AG08395 (cell line): ENCODE measurements around the gene CDA.
A peak's percentile ranks its signal among the peaks of the same experiment; 100 is the strongest.
"Not testable (repeated sequence)": the region's sequence is repeated elsewhere in the genome, so short reads cannot be mapped to it uniquely, and the experiment has no call there.

Source experiments
- DNase-seq: peaks from one replicate; pipeline ENCODE4 v3.0.0; 2012; ENCODE audit warnings: mixed read lengths, low spot score

Gene CDA

DNA sequence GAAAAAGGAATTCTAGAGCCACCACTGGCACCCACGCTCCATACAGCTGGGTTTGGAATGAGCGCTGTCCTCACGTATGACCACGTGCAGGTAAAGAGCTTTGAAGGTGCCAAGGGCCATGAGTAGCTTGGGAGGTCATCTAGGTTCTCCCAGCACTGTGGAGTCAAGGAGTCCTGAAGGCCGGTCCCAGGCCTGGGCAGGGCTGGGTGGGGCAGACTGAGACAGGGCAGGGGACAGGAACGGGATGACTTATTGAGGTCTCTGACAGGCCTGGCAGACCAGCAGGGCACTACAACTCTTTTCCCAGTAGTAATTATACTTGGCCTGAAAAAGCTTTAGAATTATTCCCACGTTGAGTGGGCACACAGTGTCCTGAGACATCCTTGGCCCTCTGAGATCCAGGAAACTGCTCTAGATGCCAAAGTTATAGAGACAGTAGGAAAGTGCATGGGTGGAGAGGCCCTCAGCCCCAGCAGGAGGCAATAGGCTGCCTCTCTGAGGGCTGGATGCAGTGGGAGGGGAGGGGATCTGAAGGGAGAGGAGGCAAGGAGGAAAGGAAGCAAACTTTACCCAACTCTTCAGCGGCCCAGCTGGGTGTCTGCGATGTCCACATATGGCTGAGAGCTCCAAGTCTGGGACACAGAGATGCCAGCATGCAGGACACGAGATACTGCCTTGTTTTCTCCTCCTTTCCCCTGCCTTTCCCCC is 1.8 kb upstream of the CDA start:
- DNase-seq: peak; percentile 27

DNA sequence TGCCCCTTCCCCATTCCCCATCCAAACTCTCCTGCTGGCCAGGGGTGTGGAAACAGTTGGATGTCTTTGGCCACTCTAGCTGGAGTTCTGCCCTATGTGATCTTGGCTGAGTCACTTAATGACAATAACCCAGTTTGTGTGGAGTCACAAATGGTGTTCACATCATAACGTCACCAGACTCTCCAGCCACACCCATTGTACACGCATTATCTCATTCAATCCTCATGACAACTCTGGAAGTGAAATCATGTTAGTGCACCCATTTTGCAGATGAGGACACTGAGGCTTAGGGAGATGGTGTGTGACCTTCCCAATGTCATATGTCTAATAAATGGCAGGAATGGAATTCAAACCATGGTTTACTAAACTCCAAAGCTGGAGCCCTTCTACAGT is 1.2 kb upstream of the CDA start:
- peak; percentile 58 for DNase-seq

DNA sequence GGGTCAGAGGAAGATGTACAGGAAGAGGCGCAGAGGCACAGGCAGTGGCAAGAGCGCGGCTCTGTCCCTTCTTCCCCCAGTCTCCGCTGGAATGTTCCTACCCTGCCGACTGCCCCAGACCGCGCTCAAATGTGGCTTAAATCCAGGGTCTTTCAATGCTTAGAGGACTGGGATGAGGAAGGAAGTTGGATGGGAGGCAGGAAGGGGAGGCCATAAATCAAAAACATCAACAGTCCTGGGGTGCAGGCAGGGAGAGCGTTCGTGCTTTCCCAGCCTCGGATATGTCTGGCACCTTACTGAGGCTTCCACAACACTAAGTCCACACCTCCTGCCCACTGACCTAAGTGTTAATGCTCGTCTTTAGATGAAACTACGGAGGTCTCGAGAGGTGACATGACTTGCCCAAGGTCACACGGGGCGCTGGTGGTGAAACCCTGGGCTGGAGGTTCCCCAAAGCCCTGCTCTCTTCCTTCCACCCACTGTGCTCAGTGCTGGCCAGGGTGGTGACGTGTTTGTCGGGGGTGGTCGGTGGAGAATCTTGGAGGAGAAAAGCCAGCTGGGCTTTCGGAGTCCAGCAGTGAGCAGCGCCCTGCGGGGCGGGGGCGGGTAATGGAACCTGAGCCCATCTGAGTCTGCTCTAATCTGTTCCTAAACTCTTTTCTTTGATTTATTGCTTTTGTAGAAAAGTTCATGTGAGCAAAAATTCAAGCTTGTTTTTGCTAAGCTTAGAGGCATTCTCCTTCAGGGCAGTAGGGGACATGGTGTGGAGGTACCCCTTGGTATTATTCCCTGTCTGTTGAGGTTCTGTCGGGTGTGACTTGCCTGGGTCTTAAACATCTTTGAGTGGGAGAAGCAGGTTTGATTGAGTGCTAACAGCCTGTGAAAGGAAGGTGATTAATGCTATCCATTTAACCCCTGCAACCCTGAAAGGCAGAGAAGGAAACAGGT is 708 bp downstream of the CDA start:
- peak; percentile 45 for DNase-seq

DNA sequence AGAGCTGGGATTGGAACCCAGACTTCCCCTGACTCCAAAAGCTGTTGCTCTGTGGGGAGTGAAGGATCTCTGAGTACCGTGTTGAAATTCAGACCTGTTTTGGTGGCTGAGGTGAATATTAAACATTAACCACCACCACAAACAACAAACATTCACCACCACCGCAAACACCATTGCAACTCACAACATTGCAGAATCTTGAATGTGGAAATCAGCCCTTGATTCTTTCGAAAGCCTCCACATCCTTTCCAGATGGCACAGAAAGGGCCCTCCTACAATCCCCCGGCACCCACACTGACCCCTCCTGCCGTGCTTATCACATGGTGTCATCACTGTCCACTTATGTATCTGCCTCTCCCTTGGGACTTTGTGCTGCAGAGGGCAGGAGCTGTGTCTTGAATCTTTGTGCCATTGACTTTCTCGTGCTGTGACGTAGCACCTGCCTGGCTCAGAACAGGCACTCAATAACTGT is 1.4 kb downstream of the CDA start:
- peak; percentile 83 for DNase-seq

DNA sequence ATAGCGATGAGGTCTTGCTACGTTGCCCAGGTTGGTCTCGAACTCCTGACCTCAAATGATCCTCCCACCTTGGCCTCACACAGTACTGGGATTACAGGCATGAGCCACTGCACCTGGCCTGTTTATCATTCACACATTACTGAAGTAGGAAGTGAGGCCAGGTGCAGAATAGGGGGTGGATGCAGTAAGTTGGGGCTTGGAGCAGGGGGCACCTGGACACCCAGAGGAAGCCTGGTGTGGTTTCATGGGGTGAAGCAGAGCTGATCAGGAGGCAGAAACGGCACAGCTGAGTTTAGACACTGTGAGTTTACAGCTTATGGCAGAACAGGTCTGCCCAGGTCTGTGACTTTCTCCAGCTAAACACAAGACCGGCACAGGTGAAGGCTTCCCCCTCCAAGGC is 4.9 kb downstream of the CDA start:
- no peak for DNase-seq

DNA sequence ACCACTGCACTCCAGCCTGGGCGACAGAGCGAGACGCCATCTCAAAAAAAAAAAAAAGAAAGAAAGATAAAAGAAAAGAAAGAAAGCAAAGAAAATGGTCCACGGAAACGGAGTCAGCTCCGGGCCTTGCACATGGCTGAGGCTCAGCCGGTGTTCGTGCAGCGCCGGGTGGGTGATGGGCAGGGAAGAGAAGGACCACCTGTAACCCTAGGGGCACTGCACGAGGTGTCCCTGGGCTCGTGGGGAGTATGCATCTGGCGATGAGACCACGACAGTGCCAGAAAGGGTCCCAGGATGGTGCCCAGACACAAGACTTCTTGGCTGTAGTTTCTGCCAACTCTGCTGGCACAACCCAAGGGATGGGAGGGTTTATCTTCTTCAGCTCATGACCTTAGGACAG is 5.8 kb downstream of the CDA start:
- DNase-seq: no peak

DNA sequence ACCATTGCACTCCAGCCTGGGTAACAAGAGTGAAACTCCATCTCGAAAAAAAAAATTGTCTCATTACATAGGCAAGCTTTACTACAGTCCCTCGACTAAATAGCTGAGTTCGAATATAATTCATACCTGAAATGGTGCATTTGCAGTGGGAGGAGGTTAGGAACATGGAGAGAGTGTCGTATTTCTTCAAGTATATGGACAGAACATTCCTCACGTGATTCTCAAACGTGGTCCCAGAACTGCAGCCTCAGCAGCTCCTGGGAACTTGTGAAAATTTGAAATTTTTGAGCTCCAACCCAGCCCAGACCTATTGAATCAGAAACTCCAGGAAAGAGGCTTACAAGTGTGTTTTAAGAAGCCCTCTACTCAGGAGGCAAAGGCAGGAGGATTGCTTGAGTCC is 7.2 kb downstream of the CDA start:
- DNase-seq: no peak

DNA sequence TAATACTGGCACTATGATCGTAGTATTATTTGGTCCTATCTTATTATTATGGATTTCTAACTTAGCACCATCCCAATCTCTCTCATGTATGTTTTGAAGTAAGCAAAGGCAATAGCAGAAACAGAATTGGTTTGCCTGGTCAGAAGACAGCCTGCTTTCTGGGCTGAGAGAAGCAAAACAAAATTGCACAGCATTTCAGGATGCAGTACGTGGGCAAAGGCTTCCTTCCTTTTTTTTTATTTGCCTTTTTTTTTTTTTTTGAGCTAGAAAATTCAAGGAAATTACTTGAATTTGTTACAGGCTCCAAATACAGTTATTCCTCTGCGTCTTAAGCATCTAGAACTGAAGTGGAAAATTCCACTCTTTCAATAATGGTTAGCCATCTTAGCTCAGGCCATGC is 8.8 kb downstream of the CDA start:
- DNase-seq: no peak

DNA sequence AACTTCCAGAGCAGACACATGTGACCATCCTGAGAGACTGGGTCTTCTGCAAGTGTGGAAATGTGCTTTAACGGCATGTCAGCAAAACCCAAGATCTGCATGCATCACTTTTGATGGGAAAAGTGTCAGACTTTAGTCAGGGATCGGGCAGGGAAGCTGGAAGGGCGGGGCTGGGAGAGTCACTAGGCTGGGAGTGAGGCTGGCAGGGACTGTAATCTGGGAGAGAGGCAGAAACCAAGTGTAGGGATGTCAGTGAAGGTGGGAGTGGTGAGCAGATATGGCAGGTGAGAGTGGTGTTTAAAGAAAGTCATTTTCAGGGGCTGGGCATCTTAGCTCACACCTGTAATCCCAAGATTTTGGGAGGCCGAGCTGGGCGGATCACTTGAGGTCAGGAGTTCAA is 11.3 kb downstream of the CDA start:
- DNase-seq: no peak

DNA sequence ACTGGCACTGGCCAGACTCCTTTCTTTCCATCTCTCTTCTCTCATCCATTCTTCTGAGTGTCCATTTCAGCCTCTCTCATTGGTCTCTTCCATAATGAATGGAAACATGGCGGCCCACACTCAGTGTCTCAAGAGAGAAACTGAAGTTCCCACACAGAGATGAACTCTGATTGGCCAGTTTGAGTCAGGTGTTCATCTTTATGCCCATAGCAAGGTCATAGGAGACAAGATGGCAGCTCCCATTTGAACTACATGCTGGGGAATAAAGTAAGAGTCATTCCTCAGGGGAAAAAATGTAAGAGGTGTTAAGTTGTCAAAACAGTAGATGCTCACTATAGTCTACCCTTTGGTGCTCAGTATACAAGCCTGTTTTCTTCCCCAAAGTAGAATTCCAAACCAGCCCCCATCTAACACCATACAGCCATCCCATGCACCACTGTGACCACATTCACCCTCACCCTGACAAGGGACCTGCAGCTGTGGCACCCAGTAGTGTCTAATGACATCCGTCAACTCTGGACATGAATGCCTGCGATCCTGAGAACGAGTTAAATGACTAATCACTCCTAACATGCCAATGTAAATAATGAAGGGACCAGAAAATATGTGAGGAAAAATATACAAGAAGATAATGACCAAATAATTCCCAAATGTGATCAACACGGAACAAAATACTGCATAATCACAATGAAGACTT is 12.4 kb downstream of the CDA start:
- no peak for DNase-seq

DNA sequence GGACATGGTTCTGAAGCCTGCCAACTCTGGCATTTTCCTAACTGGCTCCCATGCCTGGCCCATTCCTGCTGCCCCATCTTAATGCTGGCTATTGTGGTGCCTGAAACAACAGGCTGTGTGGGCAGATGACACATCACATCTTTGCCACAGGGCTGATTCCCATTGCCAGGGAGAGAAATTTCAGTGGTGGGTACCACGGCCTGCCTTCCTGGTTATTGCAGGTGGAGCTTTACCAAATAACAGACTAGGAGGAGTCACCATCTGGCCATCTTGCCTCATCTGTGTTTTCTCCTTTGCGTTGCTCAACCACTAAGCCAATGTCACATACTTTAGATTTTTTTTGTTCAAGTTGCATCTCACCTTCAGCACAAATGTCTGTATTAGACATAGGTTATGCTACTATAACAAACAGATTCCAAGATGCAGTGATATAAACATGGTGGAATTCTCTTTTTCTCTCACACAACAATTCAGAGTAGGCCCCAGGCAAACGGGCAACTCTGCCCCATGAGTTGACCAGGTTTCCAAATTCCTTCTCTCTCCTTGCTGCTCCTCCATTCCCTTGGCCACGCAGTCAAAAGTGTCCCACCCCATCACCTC is 14.1 kb downstream of the CDA start:
- DNase-seq: no peak

DNA sequence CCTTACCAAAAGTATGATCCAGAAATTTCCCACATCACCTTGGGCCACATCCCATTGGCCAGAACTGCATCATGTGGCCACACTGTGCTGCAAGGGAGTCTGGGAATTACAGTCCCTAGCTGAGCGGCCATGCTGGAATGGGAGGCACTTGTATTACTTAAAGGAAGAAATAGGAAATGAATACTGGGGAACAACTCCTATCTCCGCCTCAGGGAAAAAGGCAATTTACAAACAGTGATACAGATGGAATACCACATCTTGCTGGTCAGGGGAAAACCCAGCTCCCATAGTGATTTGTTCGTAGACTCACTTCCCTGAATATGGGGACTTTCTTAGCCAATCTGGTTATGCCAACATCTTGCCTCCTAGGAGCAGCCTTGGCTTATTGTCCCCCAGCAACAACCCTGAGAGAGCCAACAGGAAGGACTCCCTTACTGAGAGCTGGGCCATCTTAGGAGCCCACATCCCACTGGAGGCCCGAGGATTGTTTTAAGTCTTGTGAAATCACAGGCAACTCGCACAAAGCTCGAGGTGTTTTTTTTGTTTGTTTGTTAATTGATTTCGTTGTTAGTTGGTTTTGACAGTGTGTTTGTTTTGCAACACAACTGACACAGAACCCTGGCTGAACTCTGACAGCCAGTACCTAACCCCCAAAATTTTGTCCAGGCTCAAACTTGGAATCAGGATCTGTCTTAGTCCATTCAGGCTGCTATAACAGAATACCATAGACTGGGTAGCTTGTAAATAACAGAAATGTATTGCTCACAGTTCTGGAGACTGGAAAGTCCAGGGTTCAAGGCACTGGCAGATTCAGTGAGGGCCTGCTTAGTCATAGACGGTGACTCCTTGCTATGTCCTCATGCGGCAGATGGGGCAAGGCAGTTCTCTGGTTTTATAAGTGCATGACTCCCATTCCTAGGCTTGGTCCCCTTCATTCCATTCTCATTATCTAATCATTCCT is 14.9 kb downstream of the CDA start:
- peak; percentile 90 for DNase-seq

DNA sequence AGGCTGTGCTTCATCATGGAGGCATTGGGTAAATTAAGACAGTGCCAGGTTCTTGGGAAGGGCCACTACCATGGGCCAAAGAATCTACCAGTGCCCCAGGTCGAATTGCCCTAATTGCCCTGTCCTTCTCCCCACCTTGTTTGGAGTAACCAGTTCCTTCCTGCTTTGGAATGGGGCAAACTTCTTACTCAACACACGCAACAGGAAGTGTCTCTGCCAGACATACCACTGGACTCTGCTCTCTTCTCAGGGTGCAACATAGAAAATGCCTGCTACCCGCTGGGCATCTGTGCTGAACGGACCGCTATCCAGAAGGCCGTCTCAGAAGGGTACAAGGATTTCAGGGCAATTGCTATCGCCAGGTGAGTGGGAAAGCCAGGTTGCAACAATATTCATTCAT is 15.8 kb downstream of the CDA start:
- no peak for DNase-seq

DNA sequence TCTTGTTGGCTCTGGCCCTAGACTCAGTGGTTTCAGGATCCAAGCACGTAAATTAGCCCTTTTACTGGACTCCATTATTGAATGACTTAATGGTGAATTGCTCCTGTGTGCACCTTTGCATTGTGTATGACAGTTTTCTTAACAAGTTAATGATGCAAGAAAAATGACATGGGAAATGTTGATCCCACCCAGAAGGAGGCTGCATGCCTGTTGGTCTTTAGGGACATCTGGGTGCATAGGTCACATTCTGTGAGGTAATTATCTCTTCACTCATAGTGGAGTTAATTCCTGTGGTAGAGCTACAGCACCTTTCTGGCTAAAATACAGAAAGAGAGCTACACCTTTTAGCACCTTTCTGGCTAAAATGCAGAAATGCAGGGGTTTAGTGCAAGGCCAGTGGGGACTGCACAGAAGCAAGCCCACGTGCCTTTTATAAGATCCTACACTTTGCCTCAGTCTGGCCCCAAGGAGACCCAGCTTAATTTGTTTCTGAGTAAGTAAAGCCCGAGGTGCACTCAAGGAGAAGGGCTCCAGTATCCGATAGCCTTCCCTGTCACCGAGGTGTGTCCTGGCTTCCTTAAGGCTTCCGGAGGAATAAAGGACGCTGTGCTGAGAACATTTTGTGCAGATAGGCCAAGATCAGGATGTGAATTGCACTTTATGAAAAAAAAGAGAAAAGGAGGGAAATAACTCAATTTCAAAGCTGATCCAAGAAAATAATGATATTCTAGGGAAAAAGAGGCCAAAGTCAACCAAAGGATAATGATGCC is 18.1 kb downstream of the CDA start:
- DNase-seq: not testable (repeated sequence)

DNA sequence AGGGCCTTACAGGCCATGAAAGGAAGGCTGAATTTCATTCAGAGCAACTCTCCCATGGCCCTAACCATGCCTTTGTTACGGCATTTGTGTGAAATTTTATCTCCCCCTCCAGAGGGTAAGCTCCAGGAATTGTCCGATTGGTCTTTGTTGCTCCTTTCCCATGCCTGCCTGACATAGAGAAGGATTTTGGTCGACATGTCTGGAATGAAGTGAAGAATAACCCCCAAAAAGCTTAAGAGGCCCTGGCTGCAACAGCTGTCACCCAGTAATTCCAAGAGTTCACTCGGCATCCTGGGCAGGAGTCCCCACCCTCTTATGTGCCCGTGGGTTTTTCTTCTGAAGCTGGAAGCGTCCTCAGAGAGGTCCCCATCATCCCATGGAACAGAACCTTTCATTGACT is 20.6 kb downstream of the CDA start:
- no peak for DNase-seq

DNA sequence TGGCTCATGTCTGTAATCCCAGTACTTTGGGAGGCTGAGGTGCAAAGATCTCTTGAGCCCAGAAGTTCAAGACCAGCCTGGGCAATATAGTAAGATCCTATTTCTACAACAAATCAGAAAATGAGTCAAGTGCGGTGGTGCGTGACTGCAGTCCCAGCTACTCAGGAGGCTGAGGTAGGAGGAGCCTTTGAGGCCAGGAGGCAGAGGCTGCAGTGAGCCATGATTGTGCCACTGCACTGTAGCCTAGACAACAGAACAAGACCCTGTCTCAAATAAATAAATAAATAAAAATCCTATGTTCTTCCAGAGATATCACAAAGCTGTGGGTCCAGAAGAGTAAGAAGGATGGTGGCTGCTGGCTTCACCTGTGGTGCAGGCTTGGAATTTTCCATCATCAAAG is 22.1 kb downstream of the CDA start:
- no peak for DNase-seq

DNA sequence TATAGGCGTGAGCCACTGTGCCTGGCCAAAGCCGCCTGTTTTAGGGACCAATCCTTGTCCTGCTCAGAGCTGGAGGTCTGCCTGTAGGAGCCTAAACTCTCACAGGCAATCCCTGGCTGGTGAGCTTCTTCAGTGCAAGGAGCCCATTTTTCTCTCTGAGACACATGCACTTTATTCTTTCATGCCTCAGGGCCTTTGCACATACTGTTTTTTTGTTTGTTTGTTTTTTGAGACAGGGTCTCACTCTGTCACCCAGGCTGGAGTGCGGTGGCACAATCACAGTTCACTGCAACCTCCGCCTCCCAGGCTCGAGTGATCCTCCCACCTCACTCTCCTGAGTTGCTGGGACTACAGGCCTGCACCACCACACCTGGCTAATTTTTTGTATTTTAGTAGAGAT is 22.8 kb downstream of the CDA start:
- DNase-seq: no peak

DNA sequence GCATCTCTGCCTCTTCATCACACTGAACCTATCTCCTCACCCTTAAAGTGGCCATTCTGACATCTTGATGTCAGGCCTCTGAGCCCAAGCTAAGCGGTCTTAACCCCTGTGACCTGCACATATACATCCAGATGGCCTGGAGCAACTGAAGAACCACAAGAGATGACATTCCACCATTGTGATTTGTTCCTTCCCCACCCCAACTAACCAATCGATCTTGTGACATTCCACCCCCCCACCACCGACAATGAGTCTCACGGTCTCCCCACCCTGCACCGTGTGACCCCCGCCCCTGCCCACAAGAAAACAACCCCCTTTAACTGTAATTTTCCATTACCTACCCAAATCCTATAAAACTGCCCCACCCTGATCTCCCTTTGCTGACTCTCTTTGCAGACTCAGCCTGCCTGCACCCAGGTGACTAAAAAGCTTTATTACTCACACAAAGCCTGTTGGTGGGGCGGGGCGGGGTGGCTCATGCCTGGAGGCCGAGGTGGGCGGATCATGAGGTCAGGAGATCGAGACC is 23.4 kb downstream of the CDA start:
- DNase-seq: no peak

DNA sequence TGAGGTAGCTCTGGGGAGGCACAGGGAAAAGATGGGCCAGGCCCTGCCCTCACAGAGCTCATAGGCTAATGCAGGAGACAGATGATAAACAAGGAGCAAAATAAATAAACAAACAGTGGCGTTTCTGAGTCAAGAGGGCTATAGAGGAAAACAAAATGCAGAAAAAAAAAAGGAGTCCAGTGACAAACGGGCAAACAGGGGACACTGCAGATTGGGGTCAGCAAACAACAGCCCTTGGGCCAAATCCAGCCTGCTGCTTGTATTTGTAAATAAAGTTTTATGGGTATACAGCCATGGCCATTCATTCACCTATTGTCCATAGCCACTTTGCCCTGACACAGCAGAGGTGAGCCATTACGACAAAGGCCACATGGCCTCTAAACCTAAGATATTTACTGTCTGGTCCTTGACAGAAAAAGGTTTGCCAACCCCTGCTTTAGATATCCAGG is 25.3 kb downstream of the CDA start:
- DNase-seq: no peak
